A375 (cell line): ENCODE results near the gene XRCC5. TPM values are rescaled to one million over a fixed set of nuclear protein-coding genes. Genes with fewer than 3 reads are reported as not detected.

ENCODE experiments used
- total RNA-seq: library from RNA; depleted of rRNA; stranded (reverse); fragments of >200 nt; shearing (Covaris generic); gene quantifications from 2 replicates; pipeline ENCODE4 v1.2.3, GENCODE V29; 2014; rRNA removed

XRCC5 gene
- 211 and 236 TPM in 2 replicates for total RNA-seq

DNA sequence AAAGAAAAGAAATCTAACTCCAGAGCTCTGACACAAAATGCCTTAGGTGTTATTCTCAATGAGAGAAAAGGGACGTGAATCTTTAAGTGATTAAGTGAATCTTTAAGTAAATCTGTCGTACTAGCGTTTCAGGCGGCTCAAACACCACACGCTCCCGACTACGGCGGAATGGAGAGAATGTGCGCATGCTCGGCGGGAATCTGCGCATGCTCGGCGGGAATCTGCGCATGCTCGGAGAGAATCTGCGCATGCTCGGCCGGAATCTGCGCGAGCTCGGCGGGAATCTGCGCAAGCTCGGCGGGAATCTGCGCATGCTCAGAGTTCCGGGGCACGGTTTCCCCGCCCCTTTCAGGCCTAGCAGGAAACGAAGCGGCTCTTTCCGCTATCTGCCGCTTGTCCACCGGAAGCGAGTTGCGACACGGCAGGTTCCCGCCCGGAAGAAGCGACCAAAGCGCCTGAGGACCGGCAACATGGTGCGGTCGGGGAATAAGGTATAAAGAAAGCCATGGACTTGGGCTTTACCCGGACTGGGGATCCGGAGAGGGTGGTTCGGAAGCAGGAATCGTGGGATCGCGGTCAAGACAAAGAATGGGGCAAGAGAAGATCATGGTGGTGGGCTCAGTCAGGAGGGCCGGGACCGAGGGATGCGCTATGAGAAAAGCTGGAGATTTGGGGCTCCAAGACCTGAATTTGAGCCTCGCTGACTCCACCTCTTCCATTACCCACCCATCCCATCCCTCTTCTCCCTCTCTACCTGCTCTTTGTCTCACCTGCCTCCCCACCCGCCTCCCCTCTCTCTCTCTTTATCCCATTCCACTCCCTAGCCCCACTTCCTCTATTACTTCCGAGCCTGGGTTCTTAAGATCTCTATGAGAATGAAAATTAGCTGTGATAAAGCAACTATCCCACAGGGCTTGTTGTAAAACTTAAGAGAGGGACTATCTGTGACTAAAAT is at the start of gene XRCC5:
Gene XRCC5, plus strand, starts transcription at position 382 of the 955 bp plus-strand sequence. Its CDS starts 89 bp downstream, at position 471.

DNA sequence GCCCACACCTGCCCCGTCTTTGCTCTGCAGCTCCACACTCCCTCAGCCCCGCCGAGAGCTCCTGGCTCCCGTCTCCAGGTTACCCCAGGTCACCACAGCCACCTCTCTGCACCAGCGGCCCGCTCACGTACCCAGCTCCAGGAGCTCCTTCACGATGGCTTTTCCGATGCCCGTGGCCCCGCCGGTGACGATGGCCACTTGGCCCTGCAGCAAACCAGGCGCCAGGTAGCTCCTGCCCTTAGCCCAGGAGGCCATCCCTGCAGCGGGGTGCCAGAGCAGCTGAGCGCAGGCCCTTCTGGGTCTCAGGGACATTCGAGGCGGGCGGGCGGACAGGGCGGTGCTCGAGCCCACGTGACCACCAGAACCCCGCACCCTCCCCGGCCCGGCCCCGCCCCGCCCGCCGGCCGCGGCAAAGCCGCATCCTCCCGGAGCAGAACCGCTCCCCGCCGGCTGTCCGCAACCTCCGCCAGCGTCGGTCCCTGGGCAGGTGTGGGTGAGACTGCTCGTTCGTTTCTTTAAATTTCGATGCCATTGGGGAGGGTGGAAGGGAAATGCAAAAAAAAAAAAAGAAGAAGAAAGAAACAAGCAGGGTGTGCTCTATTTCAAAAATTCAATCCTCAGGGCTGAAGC is 27.5 kb upstream of the XRCC5 start, which contains the start of the genes PECR and TMEM169:
Gene PECR, minus strand, starts transcription at position 323 of the 630 bp plus-strand sequence. Its CDS starts 68 bp downstream, at position 255.
Gene TMEM169, plus strand, starts transcription at position 433 of the 630 bp plus-strand sequence. CDS start 14,045 bp downstream, outside the sequence.

Other genes with a start within 250 kb of the XRCC5 start
- gene MREG, start 95.8 kb upstream of the XRCC5 start, total RNA-seq = 2.4 and 4.3 TPM in 2 replicates
- 8.5 and 14.0 TPM in 2 replicates for gene PECR, start 27.5 kb upstream of the XRCC5 start, total RNA-seq
- gene TMEM169, start 27.4 kb upstream of the XRCC5 start, total RNA-seq = 0.88 and 2.6 TPM in 2 replicates